ENCODE data around the gene PLCH2.

The PLCH2 gene

GRCh38 chr1:2528016-2528415 lies 51.9 kb downstream of the PLCH2 start:
- in situ Hi-C loops (cut with MboI; ENCODE audit: low sequenced_read_pairs): no loop called here

GRCh38 chr1:2528611-2528965 lies 52.5 kb downstream of the PLCH2 start:
- in situ Hi-C loops (cut with MboI; ENCODE audit: low sequenced_read_pairs): no loop called here

- in situ Hi-C loops (cut with MboI; ENCODE audit: low sequenced_read_pairs): no loop called here
Measured at GRCh38 chr1:2528966-2529783, 53.1 kb downstream of the PLCH2 start.

- in situ Hi-C loops (cut with MboI; ENCODE audit: low sequenced_read_pairs): no loop called here
Measured at GRCh38 chr1:2529784-2530512, 53.9 kb downstream of the PLCH2 start, which contains the start of gene HES5. TSS of gene HES5 (minus strand) at chr1:2530263. CDS start at chr1:2530164, 99 bp downstream.

- in situ Hi-C loops (cut with MboI; ENCODE audit: low sequenced_read_pairs): no loop called here
Measured at GRCh38 chr1:2530513-2531361, 54.6 kb downstream of the PLCH2 start.

GRCh38 chr1:2532485-2533160 lies 56.5 kb downstream of the PLCH2 start:
- in situ Hi-C loops (cut with MboI; ENCODE audit: low sequenced_read_pairs): no loop called here

- in situ Hi-C loops (cut with MboI; ENCODE audit: low sequenced_read_pairs): no loop called here
Measured at GRCh38 chr1:2533365-2533764, 57.3 kb downstream of the PLCH2 start.

- in situ Hi-C loops (cut with MboI; ENCODE audit: low sequenced_read_pairs): no loop called here
Measured at GRCh38 chr1:2534315-2534686, 58.2 kb downstream of the PLCH2 start.

GRCh38 chr1:2534687-2535441 lies 58.8 kb downstream of the PLCH2 start:
- in situ Hi-C loops (cut with MboI; ENCODE audit: low sequenced_read_pairs): no loop called here

- in situ Hi-C loops (cut with MboI; ENCODE audit: low sequenced_read_pairs): no loop called here
Measured at GRCh38 chr1:2535455-2535854, 59.4 kb downstream of the PLCH2 start.

GRCh38 chr1:2535981-2536380 lies 59.9 kb downstream of the PLCH2 start:
- in situ Hi-C loops (cut with MboI; ENCODE audit: low sequenced_read_pairs): no loop called here

GRCh38 chr1:2537784-2538115 lies 61.7 kb downstream of the PLCH2 start:
- in situ Hi-C loops (cut with MboI; ENCODE audit: low sequenced_read_pairs): no loop called here

GRCh38 chr1:2538376-2538775 lies 62.3 kb downstream of the PLCH2 start:
- in situ Hi-C loops (cut with MboI; ENCODE audit: low sequenced_read_pairs): no loop called here

GRCh38 chr1:2538872-2539271 lies 62.8 kb downstream of the PLCH2 start:
- in situ Hi-C loops (cut with MboI; ENCODE audit: low sequenced_read_pairs): no loop called here

GRCh38 chr1:2539312-2539907 lies 63.3 kb downstream of the PLCH2 start:
- in situ Hi-C loops (cut with MboI; ENCODE audit: low sequenced_read_pairs): no loop called here

GRCh38 chr1:2540816-2541492 lies 64.9 kb downstream of the PLCH2 start:
- in situ Hi-C loops (cut with MboI; ENCODE audit: low sequenced_read_pairs): no loop called here

- in situ Hi-C loops (cut with MboI; ENCODE audit: low sequenced_read_pairs): no loop called here
Measured at GRCh38 chr1:2541619-2542245, 65.6 kb downstream of the PLCH2 start.

GRCh38 chr1:2542246-2542915 lies 66.3 kb downstream of the PLCH2 start:
- in situ Hi-C loops (cut with MboI; ENCODE audit: low sequenced_read_pairs): no loop called here

Measured in hTERT RPE-1 (cell line).